HL-60/S4 treated with retinoic acid at 250 ng/mL for 4 days and 3 days (cell line): Measurements from ENCODE around the gene CELSR3.

Source experiments
- in situ Hi-C: fragments of 300-500 bp; cut with MboI; formaldehyde crosslinking; loops from 2 replicates; pipeline ENCODE4 v1.7.0; 2022; ENCODE audit warnings: low sequenced_read_pairs

Gene CELSR3

GRCh38 chr3:48662753-48663488 lies at the start of gene CELSR3:
Gene CELSR3, minus strand, starts transcription at chr3:48662886. Its CDS starts 252 bp downstream, at chr3:48662634.
- in situ Hi-C loops, result no loop called here

- in situ Hi-C loops, result no loop called here
Measured at GRCh38 chr3:48711727-48712126, 49.0 kb upstream of the CELSR3 start.

- in situ Hi-C loops, result no loop called here
Measured at GRCh38 chr3:48709051-48709461, 46.4 kb upstream of the CELSR3 start.

DNA sequence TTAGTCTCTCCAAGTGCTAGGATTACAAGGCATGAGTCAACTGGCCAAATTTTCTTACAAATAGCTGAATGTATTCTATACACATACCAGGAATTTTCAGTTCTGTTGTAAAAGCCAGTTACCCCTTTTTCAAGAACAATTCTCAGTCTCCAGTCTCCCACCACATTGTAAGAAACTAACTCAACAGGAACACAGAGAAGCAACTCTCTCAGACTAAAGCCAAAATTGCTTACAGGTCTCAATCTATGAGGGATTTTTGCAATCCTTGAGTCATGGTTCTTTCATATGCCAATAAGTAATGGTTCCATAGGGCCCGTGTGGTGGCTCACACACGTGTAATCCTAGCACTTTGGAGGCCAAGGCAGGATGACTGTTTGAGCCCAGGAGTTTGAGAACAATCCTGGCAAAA lies 45.8 kb upstream of the CELSR3 start:
- in situ Hi-C loops, result no loop called here

DNA sequence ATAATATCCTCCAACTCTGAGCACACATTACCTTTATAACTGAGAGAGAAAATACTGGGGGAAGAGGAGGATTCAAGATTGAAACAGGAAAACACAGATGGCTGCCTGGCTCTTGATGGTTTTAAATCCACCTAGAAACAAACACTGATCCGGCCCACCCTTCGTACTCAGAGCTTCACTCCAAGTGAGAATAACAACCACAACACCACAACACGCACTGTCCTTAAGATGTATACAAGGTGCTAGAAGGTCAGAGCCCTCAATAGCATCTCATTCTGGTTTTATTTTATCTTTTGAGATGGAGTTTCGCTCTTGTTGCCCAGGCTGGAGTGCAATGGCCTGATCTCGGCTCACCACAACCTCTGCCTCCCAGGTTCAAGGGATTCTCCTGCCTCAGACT lies 44.5 kb upstream of the CELSR3 start:
- in situ Hi-C loops, result no loop called here

DNA sequence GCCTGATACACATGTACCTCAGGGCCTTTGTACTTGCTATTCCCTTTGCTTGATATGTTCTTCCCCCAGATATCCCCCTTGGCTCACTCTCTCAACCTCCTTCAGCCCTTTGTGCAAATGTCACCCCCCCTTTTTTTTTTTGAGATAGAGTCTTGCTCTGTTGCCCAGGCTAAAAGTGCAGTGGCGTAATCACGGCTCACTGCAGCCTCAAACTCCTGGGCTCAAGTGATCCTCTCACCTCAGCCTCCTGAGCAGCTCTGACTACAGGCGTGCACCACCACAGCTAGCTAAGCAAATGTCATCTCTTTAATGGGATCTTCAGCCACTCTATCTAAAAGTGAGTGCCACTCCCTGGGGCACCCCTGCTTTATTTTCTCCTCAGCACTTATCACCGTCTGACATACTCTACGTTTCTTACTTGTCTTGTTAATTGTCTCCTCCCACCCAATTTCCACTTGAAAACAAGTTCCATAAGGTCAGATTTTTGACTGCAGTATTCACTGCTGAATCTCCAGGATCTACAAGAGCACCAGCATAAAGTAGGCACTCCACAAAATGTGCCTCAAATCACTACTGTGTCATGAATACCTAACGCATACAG lies 39.7 kb upstream of the CELSR3 start:
- in situ Hi-C loops, result no loop called here

GRCh38 chr3:48700731-48701405 lies 38.2 kb upstream of the CELSR3 start:
- in situ Hi-C loops, result no loop called here

- in situ Hi-C loops, result no loop called here
Measured at GRCh38 chr3:48698891-48699290, 36.2 kb upstream of the CELSR3 start.

- in situ Hi-C loops, result no loop called here
Measured at GRCh38 chr3:48697952-48698351, 35.3 kb upstream of the CELSR3 start.

DNA sequence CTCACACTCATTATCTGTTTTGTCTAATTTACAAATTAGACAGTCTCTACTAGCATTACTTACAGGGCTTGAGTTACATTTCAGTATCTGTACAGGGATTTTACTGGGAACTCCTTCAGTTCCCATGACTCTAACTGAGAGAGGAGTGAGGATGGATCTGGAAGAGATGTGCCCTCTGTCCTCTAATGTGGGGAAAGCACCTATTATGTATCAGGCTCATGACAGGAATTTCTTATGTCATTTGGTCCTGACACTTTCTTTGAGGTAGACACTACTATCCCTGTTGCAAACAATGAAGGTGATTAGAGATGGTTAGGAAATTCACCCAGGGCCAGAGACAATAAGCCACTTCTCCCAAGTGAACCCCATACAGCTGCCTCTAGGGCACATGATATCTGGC lies 33.9 kb upstream of the CELSR3 start:
- in situ Hi-C loops, result no loop called here

DNA sequence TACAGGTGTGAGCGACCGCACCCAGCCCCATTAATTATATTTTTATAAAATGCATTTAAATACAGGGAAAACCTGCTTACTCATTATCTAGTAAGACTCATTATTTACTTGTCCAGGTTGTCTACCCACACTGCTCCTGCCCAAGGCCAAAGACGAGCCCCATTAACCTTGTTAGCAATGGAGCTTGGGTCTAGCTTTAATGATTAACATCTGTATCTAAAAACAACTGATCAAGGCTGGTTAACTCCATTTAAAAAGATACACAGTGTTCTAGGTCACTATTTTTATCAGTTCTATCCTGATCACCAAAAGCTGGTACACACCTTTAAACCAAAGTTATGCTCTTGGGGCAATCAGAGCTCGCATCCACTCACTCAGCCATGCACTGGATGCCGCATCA lies 33.5 kb upstream of the CELSR3 start:
- in situ Hi-C loops, result no loop called here

GRCh38 chr3:48695393-48695753 lies 32.7 kb upstream of the CELSR3 start:
- in situ Hi-C loops, result no loop called here

DNA sequence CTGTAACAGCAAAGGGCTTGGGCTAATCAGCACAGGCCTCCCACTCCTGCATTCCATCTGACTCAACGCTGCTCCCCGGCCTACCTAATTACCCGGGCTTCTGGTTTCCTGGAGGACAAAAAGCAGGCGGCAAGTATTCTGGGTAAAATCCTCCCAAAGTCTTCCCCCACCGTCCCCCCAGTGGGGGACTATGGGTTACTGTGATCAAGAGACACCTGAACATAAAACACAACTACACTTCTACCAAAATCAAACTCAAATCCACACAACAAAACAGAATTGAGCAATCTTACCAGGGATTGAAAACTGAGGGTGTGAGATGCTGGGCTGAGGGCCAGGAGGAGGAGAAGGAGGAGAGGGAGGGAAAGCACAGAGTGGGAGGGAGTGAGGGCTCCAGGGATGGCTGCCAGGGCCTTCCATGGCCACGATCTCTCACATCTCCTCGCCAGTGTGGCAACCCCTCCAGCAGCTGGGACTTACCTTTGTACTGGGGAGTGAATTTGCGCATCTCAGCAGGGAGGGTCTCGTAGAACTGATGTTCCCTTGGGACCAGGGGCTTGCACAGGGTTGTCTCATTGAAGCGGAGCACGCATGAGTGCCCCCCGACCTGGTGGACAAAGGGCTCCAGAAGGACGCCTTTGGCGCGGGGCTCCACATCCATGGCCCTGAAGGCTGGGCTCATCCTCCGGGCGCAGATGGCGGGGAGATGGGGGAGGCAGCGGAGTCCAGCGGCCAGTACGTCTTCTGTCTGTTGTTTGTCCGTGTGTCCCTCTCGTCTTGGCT lies 32.1 kb upstream of the CELSR3 start:
- in situ Hi-C loops, result no loop called here

DNA sequence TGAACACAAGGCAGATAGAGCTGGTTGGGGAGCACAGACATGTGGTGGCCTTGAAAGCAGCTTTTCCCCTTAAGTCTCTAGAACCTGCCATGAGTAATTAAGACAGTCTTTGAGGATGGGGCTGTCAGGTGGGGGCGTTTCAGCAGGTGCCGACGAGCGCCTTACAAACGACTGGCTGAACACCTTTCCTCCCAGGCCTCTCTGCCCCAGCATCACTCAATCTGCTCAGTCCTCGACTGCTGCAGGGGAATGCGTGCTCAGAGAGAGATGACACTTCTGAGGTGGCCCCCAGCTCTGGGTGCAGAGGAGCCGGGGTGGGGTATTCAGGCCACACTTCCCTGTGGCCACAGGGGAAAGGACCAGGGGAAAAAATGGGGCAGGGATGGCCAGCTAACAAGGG lies 31.1 kb upstream of the CELSR3 start:
- in situ Hi-C loops, result no loop called here

- in situ Hi-C loops, result no loop called here
Measured at GRCh38 chr3:48692551-48692950, 29.9 kb upstream of the CELSR3 start.

DNA sequence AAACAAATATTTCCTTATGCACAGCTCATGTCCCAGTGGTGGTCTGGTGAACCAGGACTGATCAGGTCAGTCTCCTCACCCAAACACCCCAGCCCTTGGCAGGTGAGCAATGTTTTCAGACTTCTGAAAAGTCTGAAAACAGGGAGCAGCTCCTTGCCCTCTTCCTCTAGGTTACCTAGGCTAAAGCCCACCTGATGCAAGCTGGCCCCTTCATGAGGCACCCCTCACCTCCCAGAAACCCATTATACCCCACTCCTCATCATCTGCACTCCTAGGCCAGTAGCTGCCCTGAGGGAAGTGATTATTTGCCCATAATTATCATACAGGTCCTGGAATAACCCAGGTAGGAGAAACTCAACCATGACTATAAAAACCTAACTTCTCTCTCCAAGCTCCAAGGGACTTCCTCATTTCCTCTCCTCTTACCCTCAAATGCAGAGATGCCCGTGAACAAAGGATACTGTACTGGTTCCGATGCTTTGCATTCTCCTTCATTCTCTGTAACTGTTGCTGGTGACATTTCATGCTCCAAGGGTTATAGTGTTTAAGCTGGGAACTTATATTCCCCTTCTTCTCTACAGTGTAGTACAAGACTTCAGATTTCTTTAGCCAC lies 28.3 kb upstream of the CELSR3 start:
- in situ Hi-C loops, result no loop called here

DNA sequence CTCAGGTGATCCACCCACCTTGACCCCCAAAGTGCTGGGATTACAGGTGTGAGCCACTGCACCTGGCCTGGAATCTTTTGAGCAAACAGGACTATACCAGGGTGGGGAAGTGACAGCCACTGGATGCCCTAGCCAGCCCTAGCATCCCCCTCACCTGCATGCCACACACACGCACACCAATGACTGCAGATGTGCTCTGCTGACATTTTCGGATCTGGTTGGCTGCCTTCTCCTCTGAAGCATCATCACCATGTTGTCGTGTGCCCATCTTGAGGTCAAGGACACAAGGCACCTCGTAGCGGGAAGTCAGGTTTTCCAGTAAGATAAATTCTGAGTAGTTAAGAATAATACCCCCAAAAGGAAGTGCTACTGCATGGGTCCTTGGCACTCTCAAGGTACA lies 26.7 kb upstream of the CELSR3 start:
- in situ Hi-C loops, result no loop called here

GRCh38 chr3:48688737-48689075 lies 26.0 kb upstream of the CELSR3 start:
- in situ Hi-C loops, result no loop called here

DNA sequence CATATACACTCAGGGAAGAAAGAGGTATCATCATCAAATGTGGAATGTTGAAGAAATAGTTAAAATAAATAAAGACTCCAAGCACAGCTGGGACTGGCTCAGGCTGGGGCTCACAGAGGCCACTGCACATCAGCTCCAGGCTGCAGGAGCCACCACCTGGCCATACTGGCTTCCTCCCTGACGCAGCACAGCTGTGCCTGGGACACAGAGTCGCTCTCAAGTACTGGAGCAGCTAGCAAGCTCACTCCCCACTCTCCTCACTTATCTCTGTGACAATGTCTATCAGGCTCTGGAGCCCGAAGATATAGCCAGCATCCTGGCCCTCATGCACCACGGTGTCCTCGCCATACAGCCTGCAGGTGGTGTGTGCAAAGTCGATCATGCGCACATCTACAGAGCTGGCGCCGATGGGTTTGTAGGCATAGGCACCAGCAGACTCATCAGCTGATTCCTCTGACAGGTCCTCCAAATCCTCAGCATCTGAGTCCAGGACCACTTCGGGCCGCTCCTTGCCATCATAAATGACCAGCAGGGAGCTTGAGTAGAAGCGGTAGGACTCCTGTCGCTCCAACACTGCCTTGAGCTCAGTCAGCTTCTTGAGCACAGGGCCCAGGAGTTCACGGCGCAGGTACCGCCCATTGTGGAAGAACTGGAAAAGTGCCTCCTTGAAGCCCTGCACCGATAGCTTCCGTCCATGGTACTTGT lies 25.5 kb upstream of the CELSR3 start:
- in situ Hi-C loops, result no loop called here

DNA sequence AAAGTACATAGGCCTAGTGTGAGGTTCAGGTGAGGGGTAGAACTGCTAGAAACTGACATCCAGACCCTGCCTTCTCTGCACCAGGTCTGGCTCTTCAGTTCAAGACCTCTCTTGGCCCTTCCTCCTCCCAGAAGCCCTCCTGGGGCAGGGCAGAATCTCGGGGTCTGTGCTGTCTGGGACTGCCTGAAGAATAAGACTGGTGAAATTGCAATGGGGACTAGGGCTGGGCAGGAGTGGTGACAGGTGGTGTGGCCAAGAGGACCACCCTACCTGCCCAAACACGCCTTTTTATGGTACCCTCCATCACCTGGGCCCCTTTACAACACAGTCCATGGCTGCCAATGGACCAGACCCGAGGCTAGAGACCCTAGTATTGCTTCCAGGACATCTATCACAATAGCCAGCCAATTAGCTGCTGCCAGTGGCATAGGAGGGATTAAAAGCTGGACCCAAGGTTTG lies 24.6 kb upstream of the CELSR3 start:
- in situ Hi-C loops, result no loop called here
